Germinal center (tissue), 1 donor: ENCODE results near the gene ST3GAL4.

Source experiments
- DNase-seq: peaks from one replicate; pipeline ENCODE4 v3.0.0; 2012; ENCODE audit warnings: mixed read lengths, low spot score

The ST3GAL4 gene

GRCh38 chr11:126450806-126451205 is 95.3 kb downstream of the ST3GAL4 start:
- no peak for DNase-seq

DNA sequence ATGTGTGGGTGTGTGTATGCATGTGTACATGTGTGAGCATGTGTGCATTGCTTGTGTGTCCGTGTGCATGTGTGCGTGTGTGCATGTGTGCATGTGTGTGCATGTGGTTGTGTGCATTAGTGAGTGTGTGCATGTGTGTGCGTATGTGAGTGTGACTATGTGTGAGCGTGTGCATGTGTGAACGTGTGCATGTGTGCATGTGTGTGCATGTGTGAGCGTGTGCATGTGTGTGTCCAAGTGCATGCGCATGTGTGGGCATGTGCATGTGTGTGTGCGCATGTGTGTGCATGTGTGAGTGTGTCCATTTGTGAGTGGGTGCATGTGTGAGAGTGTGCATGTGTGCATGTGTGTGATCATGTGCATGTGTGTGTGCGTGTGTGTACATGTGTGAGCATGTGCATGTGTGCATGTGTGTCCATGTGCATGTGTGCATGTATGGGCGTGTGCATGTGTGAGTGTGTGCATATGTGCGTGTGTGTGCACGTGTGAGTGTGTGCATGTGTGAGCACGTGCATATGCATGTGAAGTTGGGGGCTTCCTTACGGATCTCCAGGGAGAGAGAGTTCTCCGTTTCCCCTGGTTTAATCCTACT is 95.8 kb downstream of the ST3GAL4 start:
- DNase-seq, result no peak

- DNase-seq, result no peak
Observed at GRCh38 chr11:126452241-126453101, 97.0 kb downstream of the ST3GAL4 start.

DNA sequence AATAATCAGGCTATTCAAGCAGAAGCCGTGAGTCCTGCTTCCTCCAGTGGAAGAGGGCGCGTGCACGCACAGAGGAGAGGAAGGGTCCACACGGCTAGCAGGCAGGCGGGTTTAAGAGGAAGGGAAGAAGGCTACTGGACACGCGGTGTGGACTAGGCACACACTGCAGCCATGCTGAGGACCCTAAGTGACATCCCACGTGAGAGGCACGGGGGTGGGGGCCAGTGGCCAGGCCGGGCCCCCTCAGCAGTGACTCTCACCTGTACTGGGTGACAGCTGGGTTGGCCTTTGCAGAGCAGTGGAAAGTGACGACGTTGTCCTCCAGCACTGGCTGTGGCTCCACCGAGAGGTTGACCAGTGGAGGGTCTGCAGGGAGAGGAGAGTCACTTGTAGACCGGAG is 100.6 kb downstream of the ST3GAL4 start:
- DNase-seq, result no peak

GRCh38 chr11:126456783-126457542 is 101.5 kb downstream of the ST3GAL4 start:
- no peak for DNase-seq

DNA sequence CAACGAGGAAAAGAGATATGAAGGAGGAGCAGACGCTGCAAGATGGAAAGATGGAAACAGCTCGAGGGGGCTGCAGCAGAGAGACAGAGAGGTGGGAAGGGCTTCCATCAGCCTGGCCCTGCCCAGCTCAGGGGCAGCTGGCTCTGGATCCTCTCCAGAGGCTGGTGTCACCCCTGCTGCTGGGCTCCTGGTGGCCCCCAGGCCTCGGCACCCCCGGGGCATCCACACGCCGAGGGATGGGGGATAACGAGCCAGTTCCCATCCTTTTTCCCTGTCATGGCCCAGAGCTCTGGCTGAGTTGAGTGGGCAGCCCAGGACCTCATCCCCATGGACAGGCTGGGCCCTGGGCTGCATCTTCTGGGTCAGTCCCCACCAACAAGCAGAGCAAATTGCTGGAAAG is 102.3 kb downstream of the ST3GAL4 start:
- DNase-seq, result no peak

- DNase-seq, result no peak
Observed at GRCh38 chr11:126459691-126460281, 104.3 kb downstream of the ST3GAL4 start.

- no peak for DNase-seq
Observed at GRCh38 chr11:126460417-126461095, 105.1 kb downstream of the ST3GAL4 start.

DNA sequence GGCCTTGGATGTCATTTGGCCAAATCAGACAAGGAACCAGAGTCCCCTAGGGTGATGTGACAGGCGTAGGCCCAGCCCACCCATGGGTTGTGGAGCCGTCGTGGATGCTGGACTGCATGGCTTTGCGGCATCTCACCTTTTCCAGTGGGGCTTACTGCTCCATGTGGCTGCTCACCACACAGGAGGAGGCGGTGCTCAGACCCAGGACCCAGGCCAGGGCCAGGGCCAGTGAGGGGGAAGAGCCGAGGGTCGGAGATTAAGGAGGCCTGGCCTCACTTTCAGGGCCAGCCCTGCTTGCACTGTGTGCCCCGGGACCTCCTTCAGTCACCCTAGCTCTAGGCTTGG is 105.6 kb downstream of the ST3GAL4 start:
- DNase-seq, result no peak

DNA sequence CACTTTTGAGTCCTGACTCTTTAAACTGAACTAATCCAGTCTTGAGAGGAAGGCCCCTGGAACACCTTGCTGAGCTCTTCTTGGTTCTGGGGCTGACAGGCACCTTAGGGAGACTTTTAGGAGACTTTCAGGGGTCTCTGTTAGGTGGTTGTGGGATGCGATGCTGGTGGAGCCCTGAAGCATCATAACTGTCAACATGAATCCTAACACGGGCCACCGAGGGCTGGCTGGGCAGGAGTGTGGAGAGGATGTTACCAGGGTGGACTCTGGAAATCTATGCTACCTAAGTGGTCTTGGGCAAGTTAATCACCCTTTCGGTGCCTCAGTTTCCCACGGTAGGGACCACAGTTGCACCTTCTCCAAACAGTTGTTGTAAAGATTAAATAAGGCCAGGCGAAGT is 106.5 kb downstream of the ST3GAL4 start:
- DNase-seq, result no peak

DNA sequence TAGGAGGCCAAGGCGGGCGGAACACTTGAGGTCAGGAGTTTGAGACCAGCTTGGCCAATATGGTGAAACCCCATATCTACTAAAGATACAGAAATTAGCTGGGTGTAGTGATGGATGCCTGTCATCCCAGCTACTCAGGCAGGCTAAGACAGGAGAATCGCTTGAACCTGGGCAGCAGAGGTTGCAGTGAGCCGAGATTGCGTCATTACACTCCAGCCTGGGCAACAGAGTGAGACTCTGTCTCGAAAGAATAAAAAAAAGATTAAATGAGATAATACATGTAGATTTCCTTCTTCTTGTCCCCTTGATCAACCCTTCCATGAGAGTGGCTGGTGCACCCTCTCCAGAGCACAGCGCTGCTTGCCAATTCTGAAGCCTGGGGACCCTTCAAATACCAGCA is 106.9 kb downstream of the ST3GAL4 start:
- no peak for DNase-seq
